ENCODE results near the gene DIABLO.

Gene DIABLO

DNA sequence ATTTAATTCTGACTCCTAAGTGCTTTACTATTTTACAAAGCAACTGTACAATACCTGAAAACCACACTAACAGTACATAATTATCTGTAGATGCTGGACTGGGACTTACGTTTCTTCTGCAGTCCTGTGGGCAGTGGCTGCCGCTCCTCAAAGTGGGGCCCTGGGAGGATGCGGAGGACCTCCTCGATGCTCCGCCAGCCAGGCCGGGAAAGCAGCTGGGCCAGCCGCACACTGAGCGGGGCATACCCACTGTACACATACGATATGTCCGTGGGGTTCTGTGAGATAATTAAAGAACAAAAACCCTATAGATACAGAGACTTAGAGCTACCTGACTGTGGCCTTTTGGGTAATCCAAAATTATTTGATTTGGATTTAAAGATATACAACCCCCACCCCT lies 6.8 kb upstream of the DIABLO start:
- ATAC-seq (no peak), DNase-seq (ENCODE audit: low spot score in 2 of 2) (no peak)
- Mint-ChIP-seq H3K4me3 (no peak overlapping the region), H3K36me3 (peaks cover 70% of the 10 kb centered on the region), H3K4me1 (peaks cover 8% of the 10 kb centered on the region), H3K9me3 (no peaks in the 10 kb centered on the region), H3K27ac (no peak overlapping the region)

DNA sequence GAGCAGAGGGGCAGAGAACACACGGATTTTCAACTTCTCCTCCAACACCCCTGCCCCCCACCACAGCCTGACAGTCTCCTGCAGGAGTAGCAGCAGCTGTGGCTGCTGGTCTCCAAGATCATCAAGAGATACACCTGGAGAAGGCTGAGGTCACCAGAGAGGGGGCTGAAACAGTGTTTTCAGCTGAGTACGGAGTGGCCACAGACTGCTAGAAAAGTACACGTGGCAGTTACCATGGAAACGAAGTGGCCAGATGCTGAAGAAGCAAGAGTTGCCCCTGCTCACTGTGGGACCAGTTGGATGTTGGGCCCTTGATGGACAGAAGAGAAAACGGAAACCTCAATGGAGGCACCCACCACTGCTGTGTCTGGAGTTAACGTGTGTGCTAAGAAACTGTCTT lies 4.9 kb upstream of the DIABLO start:
- Mint-ChIP-seq H3K27ac (no peak overlapping the region), H3K36me3 (peaks cover 59% of the 10 kb centered on the region), H3K4me3 (no peak overlapping the region), H3K9me3 (no peaks in the 10 kb centered on the region), H3K4me1 (peaks cover 21% of the 10 kb centered on the region)
- no peak for DNase-seq (ENCODE audit: low spot score in 2 of 2)
- ATAC-seq = no peak

GRCh38 chr12:122228092-122228491 lies 2.2 kb upstream of the DIABLO start:
- no peak for DNase-seq (ENCODE audit: low spot score in 2 of 2)
- no peaks in the 10 kb centered on the region for H3K9me3 Mint-ChIP-seq
- no peak for ATAC-seq
- peaks cover 41% of the 10 kb centered on the region for H3K4me1 Mint-ChIP-seq
- H3K4me3 Mint-ChIP-seq = peak overlapping the region; percentile 94
- H3K27ac Mint-ChIP-seq = peak overlapping the region; percentile 45
- peaks cover 56% of the 10 kb centered on the region for H3K36me3 Mint-ChIP-seq

GRCh38 chr12:122227341-122227740 lies 1.5 kb upstream of the DIABLO start:
- peaks cover 59% of the 10 kb centered on the region for H3K36me3 Mint-ChIP-seq
- H3K4me1 Mint-ChIP-seq = peaks cover 46% of the 10 kb centered on the region
- peak; percentile 43 for ATAC-seq
- DNase-seq (ENCODE audit: low spot score in 2 of 2) = peak; percentile 49 to 79
- peak overlapping the region; percentile 94 for H3K4me3 Mint-ChIP-seq
- H3K9me3 Mint-ChIP-seq = no peaks in the 10 kb centered on the region
- H3K27ac Mint-ChIP-seq = peak overlapping the region; percentile 45

DNA sequence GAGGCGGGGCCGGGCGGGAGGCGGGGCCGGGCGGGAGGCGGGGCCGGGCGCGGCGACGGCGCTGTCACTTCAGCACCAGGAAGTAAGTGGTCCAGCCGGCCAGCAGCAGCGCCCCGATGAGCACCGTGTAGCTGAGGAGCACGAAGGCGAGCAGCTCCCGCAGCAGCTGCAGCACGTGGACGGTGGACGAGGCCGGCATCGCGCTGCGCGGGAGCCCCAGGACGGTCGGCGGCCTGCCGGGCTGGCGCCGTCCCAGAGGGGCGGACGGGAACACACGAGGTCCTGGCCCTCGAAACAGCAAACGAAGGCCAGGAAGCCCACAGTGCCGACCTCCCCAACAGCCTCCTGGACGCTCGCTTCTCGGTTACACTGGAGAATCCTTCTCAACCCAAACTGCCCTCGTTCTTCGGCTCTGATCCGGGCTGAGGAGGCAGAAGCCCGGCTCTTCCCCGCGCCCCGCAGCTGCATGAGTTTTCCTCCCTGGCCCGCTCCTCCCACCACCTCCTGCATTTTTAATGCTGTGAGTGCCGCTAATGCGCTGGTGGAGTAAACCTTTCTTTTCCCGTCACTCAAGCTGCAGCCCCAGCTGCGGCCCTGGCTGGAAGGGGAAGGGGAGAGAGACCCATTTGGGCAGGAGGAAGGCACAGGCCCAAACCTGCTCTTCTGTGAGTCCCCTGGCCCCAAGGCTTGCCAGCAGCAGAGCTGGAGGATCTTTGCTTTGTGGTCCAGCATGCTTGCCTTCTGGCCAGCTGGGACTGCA lies 694 bp upstream of the DIABLO start:
- Mint-ChIP-seq H3K36me3 (peaks cover 59% of the 10 kb centered on the region), H3K4me3 (peak overlapping the region; percentile 94), H3K4me1 (peaks cover 46% of the 10 kb centered on the region), H3K9me3 (no peaks in the 10 kb centered on the region), H3K27ac (peak overlapping the region; percentile 45)
- no peak for DNase-seq (ENCODE audit: low spot score in 2 of 2)
- ATAC-seq = peak; percentile 73

GRCh38 chr12:122216445-122216844 lies 9.4 kb downstream of the DIABLO start:
- Mint-ChIP-seq H3K36me3 (peaks cover 100% of the 10 kb centered on the region), H3K9me3 (no peaks in the 10 kb centered on the region), H3K27ac (no peak overlapping the region), H3K4me1 (peaks cover 6% of the 10 kb centered on the region), H3K4me3 (no peak overlapping the region)
- DNase-seq (ENCODE audit: low spot score in 2 of 2) = no peak
- no peak for ATAC-seq

- no peak for DNase-seq (ENCODE audit: low spot score in 2 of 2)
- Mint-ChIP-seq H3K9me3 (no peaks in the 10 kb centered on the region), H3K27ac (no peak overlapping the region), H3K4me3 (no peak overlapping the region), H3K4me1 (peaks cover 6% of the 10 kb centered on the region), H3K36me3 (peaks cover 100% of the 10 kb centered on the region)
- peak; percentile 65 for ATAC-seq
Observed at GRCh38 chr12:122215771-122216170, 10.1 kb downstream of the DIABLO start.

DNA sequence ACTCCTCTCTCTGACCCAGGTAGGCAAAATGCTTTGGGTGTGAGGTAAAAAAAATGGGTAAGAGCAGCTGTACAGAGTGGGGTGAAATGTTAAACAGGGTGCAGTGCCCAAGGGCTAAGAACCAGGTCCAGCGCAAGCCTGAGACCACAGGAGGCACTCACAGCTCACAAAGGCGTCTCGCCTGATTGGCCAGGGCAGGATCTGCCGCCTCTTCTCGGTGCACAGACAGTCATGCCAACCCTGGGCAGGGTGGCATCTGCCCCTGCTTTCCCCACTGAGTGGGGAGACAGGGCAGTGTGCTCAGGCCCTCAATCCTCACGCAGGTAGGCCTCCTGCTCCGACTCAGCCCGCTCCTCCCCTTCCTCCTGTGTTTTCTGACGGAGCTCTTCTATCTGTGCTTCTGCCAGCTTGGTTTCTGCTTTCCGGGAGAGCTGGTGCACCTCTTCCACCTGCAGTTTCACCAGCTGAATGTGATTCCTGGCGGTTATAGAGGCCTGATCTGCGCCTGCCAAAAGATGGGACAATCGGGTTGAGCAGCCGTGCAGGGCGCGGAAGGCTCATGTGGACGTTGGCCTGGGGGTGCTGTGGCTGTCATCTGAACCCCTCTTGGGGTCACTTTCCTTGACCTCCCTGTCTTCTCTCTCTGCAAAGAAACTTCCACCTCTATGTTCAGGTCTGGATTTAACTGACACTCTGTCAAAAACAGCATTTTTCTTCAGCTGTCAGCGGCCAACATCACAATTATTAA lies 17.6 kb downstream of the DIABLO start:
- Mint-ChIP-seq H3K4me1 (peaks cover 18% of the 10 kb centered on the region), H3K4me3 (no peak overlapping the region), H3K27ac (no peak overlapping the region), H3K9me3 (no peaks in the 10 kb centered on the region), H3K36me3 (peaks cover 87% of the 10 kb centered on the region)
- no peak for ATAC-seq
- no peak for DNase-seq (ENCODE audit: low spot score in 2 of 2)

DNA sequence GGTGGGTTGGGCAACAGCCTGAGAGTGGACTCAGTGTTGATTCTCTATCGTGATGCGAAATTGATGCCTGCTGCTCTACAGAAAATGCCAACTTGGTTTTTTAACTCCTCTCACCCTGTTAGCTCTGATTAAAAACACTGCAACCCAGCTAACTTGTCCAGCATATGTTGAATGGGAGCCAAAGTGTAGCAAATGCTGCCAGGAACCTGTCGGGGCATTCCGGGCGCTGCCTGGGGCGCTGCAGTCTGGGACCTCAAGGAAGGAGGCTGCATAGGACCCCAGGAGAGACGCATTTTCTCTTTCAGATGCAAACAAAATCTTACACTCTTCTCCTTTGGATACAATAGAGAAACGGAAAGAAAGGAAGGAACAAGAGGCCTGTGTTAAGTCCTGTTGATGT lies 18.5 kb downstream of the DIABLO start:
- no peak for ATAC-seq
- Mint-ChIP-seq H3K36me3 (peaks cover 79% of the 10 kb centered on the region), H3K27ac (no peak overlapping the region), H3K4me1 (peaks cover 18% of the 10 kb centered on the region), H3K4me3 (no peak overlapping the region), H3K9me3 (no peaks in the 10 kb centered on the region)
- no peak for DNase-seq (ENCODE audit: low spot score in 2 of 2)

DNA sequence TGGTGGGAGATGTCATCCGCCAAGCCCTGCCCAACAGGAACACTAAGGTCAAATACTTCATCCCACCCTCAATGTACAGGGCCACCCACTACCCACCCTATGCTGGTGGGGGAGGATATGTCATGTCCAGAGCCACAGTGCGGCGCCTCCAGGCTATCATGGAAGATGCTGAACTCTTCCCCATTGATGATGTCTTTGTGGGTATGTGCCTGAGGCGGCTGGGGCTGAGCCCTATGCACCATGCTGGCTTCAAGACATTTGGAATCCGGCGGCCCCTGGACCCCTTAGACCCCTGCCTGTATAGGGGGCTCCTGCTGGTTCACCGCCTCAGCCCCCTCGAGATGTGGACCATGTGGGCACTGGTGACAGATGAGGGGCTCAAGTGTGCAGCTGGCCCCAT lies 18.9 kb downstream of the DIABLO start:
- ATAC-seq (no peak), DNase-seq (ENCODE audit: low spot score in 2 of 2) (no peak)
- Mint-ChIP-seq H3K27ac (no peak overlapping the region), H3K4me1 (peaks cover 18% of the 10 kb centered on the region), H3K9me3 (no peaks in the 10 kb centered on the region), H3K36me3 (peaks cover 74% of the 10 kb centered on the region), H3K4me3 (no peak overlapping the region)

DNA sequence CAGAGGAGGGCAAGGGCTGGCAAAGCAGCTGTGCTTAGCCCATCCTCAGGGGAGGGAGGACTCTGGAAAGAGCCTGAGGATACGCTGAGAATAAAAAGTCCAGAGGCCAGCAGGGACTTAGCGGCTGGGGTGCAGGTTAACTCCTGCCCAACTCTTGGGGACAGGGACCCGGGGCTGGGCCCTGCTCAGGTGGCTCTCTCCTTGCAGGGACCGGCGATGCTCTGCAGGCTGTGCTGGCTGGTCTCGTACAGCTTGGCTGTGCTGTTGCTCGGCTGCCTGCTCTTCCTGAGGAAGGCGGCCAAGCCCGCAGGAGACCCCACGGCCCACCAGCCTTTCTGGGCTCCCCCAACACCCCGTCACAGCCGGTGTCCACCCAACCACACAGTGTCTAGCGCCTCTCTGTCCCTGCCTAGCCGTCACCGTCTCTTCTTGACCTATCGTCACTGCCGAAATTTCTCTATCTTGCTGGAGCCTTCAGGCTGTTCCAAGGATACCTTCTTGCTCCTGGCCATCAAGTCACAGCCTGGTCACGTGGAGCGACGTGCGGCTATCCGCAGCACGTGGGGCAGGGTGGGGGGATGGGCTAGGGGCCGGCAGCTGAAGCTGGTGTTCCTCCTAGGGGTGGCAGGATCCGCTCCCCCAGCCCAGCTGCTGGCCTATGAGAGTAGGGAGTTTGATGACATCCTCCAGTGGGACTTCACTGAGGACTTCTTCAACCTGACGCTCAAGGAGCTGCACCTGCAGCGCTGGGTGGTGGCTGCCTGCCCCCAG lies 19.6 kb downstream of the DIABLO start:
- Mint-ChIP-seq H3K27ac (peak overlapping the region; percentile 79), H3K36me3 (peaks cover 68% of the 10 kb centered on the region), H3K9me3 (no peaks in the 10 kb centered on the region), H3K4me3 (no peak overlapping the region), H3K4me1 (peaks cover 21% of the 10 kb centered on the region)
- ATAC-seq (no peak), DNase-seq (ENCODE audit: low spot score in 2 of 2) (no peak)

- ATAC-seq (no peak), DNase-seq (ENCODE audit: low spot score in 2 of 2) (no peak)
- Mint-ChIP-seq H3K4me1 (peaks cover 22% of the 10 kb centered on the region), H3K4me3 (peak overlapping the region; percentile 65), H3K36me3 (peaks cover 58% of the 10 kb centered on the region), H3K9me3 (no peaks in the 10 kb centered on the region), H3K27ac (no peak overlapping the region)
Observed at GRCh38 chr12:122205053-122205925, 20.6 kb downstream of the DIABLO start.

DNA sequence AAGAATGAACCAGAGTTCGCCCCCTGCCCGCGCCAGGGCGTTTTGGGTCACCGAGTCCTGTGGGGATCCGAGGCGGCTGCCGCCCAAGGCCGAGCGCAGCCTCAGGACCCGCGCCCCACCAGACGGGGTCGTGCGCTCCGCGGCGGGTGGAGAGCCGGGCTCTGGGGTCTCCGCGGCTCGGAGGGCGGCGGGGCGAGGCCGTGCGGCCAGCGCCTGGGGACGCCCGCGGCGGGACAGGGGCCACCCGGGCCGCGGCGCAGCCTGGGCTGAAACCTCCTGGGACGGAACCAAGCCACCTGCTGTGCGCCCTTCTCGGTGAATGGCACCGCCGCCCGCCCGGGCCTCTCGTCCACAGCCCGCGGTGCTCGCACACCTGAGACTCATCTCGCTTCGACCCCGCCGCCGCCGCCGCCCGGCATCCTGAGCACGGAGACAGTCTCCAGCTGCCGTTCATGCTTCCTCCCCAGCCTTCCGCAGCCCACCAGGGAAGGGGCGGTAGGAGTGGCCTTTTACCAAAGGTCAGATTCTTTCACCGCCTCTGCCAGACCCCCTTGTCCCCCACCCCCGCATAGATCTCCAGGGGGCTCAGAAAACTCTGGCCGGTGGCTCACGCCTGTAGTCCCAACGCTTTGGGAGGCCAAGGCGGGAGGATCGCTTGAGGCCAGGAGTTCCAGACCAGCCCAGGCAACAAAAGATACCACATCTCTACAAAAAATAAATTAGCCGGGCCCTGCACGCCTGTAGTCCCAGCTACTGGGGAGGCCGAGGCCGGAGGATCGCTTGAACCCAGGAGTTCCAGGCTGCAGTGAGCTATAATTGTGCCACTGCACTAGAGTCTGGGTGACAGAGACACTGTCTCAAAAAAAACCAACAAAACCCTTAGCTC lies 21.4 kb downstream of the DIABLO start:
- peaks cover 49% of the 10 kb centered on the region for H3K36me3 Mint-ChIP-seq
- H3K4me3 Mint-ChIP-seq = peak overlapping the region; percentile 65
- ATAC-seq = peak; percentile 22
- H3K27ac Mint-ChIP-seq = no peak overlapping the region
- H3K9me3 Mint-ChIP-seq = no peaks in the 10 kb centered on the region
- H3K4me1 Mint-ChIP-seq = peaks cover 22% of the 10 kb centered on the region
- DNase-seq (ENCODE audit: low spot score in 2 of 2) = no peak
